Hepatocyte (in vitro differentiated cells): Measurements from ENCODE around the gene TSKS. TPM values are rescaled to one million over a fixed set of nuclear protein-coding genes. Genes with fewer than 3 reads are reported as not detected.

Experiments
- DNase-seq: peaks from one replicate; pipeline ENCODE4 v3.0.0-alpha.2; 2016; ENCODE audit warnings: low spot score
- H2AFZ ChIP-seq: fragments of 200-600 bp; sonication (generic); 2 replicates; pipeline ENCODE4 v1.6.0; 2016; ENCODE audit warnings: antibody characterized with exemption, mild to moderate bottlenecking
- H3K27ac ChIP-seq: fragments of 200-600 bp; sonication (generic); 2 replicates; pipeline ENCODE4 v1.5.1; 2016; ENCODE audit warnings: mild to moderate bottlenecking
- H3K27me3 ChIP-seq: fragments of 200-600 bp; sonication (generic); 2 replicates; pipeline ENCODE4 v1.6.1; 2016
- H3K36me3 ChIP-seq: fragments of 200-600 bp; sonication (generic); replicated peaks from 2 replicates; pipeline ENCODE4 v1.5.1; 2016; ENCODE audit warnings: low read depth; ENCODE audit not compliant: insufficient read depth
- H3K4me1 ChIP-seq: fragments of 200-600 bp; sonication (generic); 2 replicates; pipeline ENCODE4 v1.5.1; 2016; ENCODE audit warnings: mild to moderate bottlenecking, moderate library complexity; ENCODE audit not compliant: insufficient read depth
- H3K4me2 ChIP-seq: fragments of 200-600 bp; sonication (generic); 2 replicates; pipeline ENCODE4 v1.6.0; 2016
- H3K4me3 ChIP-seq: fragments of 200-600 bp; sonication (generic); 2 replicates; pipeline ENCODE4 v1.5.1; 2016; ENCODE audit warnings: mild to moderate bottlenecking
- H3K79me2 ChIP-seq: fragments of 200-600 bp; sonication (generic); 2 replicates; pipeline ENCODE4 v1.6.0; 2017; ENCODE audit warnings: mild to moderate bottlenecking
- H3K9me2 ChIP-seq: fragments of 200-600 bp; sonication (generic); replicated peaks from 2 replicates; pipeline ENCODE4 v1.6.0; 2017; ENCODE audit warnings: mild to moderate bottlenecking; ENCODE audit not compliant: insufficient read depth
- H3K9me3 ChIP-seq: fragments of 200-600 bp; sonication (generic); 2 replicates; pipeline ENCODE4 v1.5.1; 2016; ENCODE audit warnings: low read depth, mild to moderate bottlenecking
- H4K20me1 ChIP-seq: fragments of 200-600 bp; sonication (generic); 2 replicates; pipeline ENCODE4 v1.6.0; 2016; ENCODE audit warnings: mild to moderate bottlenecking; ENCODE audit not compliant: insufficient read depth, poor library complexity, severe bottlenecking
- EZH2 ChIP-seq: fragments of 200-600 bp; sonication (generic); IDR thresholded peaks from 2 replicates; pipeline ENCODE4 v1.6.1; 2016; ENCODE audit warnings: antibody characterized with exemption, mild to moderate bottlenecking, borderline replicate concordance
- EZH2phosphoT487 ChIP-seq: fragments of 200-600 bp; sonication (generic); IDR thresholded peaks from one replicate; pipeline ENCODE4 v1.6.1; 2018; ENCODE audit warnings: antibody characterized with exemption, mild to moderate bottlenecking, low read depth, moderate library complexity; ENCODE audit not compliant: unreplicated experiment, severe bottlenecking
- WGBS: methylation state at CpG from one replicate; pipeline ENCODE4 v1.1.6; 2016; ENCODE audit warnings: low lambda C conversion rate; ENCODE audit errors: missing lambda C conversion rate; 5-methylcytosine and 5-hydroxymethylcytosine counted together
- polyA plus RNA-seq: library from polyadenylated mRNA; unstranded; fragments of >200 nt; fragmentation: Nextera tagmentation; extraction: Ambion mirVana; gene quantifications from 2 replicates; pipeline ENCODE4 v1.2.1, GENCODE V29; 2016
- total RNA-seq: library from RNA; depleted of rRNA; stranded (reverse); fragments of >200 nt; gene quantifications from 2 replicates; pipeline ENCODE4 v1.2.3, GENCODE V29; 2014
- TF ChIP-seq, protein P1 (sequence below): fragments of 200-600 bp; sonication (generic); IDR thresholded peaks from 2 replicates; pipeline ENCODE4 v1.5.1; 2016; ENCODE audit warnings: antibody characterized with exemption, mild to moderate bottlenecking; ENCODE audit not compliant: poor library complexity

Gene TSKS
- total and polyA plus RNA-seq, 2 experiments from 2014 or later, result not detected

DNA sequence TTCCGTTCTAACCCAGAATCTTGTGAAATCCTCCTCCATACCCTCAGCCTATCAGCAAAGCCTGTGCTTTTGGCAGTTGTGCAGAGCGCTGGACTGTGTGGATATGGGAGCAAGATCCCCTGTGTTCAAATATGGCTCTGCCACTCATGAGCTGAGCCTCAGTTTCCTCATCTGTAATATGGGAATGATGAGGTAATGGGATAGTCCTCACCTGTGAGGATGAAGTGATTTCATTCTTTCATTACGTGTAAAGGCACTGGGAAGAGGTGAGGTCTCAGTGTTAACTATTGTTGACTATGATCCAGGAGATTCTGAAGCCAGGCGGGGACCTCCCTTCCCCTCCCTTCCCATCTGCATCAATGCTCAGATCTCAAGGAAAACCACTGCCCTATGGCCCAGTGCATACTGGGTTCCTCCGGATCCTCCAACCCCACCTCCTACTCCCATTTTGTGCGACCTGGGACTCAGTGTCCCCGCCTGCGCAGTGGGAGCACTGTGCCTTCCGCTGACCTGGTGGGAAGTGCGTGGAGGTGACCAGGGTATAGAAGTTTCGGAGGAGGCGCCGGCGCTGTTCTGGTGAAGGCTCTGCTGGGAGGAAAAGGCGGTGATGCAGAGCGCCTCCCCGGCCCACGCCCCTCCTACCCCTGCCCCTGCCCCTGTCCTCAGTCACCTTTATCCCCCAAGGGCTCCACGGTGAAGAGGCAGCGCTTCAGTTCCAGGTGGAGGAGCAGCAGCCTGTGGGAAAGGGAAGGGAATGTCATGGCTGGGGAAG, 45.0 kb upstream of the TSKS start:
- Histone ChIP-seq H3K9me2 (no peaks in the 10 kb centered on the region), H2AFZ (no peak overlapping the region), H3K4me3 (no peak overlapping the region), H4K20me1 (no peaks in the 10 kb centered on the region), H3K79me2 (no peaks in the 10 kb centered on the region), H3K4me1 (peaks cover 11% of the 10 kb centered on the region), H3K4me2 (peak overlapping the region; percentile 98), H3K36me3 (no peaks in the 10 kb centered on the region), H3K9me3 (no peaks in the 10 kb centered on the region), H3K27me3 (no peaks in the 10 kb centered on the region), H3K27ac (peak overlapping the region; percentile 46)
- DNase-seq, result no peak
- WGBS, result 85% methylated on average over 19 of the region's 20 CpGs
- TF ChIP-seq, protein P1, sequence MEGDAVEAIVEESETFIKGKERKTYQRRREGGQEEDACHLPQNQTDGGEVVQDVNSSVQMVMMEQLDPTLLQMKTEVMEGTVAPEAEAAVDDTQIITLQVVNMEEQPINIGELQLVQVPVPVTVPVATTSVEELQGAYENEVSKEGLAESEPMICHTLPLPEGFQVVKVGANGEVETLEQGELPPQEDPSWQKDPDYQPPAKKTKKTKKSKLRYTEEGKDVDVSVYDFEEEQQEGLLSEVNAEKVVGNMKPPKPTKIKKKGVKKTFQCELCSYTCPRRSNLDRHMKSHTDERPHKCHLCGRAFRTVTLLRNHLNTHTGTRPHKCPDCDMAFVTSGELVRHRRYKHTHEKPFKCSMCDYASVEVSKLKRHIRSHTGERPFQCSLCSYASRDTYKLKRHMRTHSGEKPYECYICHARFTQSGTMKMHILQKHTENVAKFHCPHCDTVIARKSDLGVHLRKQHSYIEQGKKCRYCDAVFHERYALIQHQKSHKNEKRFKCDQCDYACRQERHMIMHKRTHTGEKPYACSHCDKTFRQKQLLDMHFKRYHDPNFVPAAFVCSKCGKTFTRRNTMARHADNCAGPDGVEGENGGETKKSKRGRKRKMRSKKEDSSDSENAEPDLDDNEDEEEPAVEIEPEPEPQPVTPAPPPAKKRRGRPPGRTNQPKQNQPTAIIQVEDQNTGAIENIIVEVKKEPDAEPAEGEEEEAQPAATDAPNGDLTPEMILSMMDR, result no peak
- no peak for TF ChIP-seq EZH2
- no peak for TF ChIP-seq EZH2phosphoT487

DNA sequence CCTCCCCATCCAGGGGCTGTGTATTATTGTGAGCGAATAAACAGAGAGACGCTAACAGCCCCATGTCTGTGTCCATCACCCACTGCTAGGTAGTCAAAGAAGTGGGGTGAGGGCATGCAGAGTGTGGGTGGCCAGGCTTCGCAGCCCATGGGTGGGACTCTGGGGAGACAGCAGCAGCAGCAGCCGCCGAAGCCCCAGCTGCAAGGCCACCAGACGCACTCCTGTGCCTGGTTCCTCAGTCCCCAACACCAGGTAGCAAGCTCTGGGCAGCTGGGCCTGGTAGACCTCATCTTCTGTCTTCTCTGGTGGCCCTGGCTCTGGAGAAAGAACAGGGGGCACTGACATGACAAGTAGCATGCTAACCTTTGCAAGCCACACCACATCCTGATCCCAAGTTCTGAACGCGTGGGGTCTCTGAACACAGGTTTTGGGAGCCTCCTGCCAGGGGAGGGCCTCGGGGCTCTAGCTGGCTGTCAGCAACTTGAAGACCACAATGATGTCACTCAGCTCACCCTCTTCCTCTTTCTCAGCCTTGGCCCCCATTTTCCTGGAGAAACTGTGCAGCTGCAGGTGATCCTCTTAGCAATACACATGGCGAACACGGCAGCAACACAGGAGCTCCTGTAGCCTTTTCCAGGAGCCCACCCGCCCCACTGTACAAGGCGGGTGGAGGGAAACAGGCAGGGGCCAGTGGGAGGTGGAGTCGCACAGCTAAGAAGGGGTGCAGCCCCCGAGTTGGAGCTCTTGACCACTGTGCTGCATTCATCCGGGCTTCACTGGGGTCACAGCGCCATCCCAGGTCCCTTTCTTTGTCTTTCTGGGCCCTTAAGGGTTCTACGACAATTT, 44.2 kb upstream of the TSKS start:
- no peak overlapping the region for H3K4me2 ChIP-seq
- DNase-seq, result no peak
- TF ChIP-seq EZH2phosphoT487, result no peak
- TF ChIP-seq, protein P1, result no peak
- no peak for TF ChIP-seq EZH2
- WGBS, result 95% methylated on average over 16 of the region's 18 CpGs
- no peak overlapping the region for H2AFZ ChIP-seq
- H3K9me3 ChIP-seq, result no peaks in the 10 kb centered on the region
- H3K27me3 ChIP-seq, result no peaks in the 10 kb centered on the region
- no peaks in the 10 kb centered on the region for H3K36me3 ChIP-seq
- no peak overlapping the region for H3K27ac ChIP-seq
- no peaks in the 10 kb centered on the region for H3K79me2 ChIP-seq
- no peak overlapping the region for H3K4me3 ChIP-seq
- no peaks in the 10 kb centered on the region for H4K20me1 ChIP-seq
- H3K4me1 ChIP-seq, result peaks cover 11% of the 10 kb centered on the region
- H3K9me2 ChIP-seq, result no peaks in the 10 kb centered on the region

DNA sequence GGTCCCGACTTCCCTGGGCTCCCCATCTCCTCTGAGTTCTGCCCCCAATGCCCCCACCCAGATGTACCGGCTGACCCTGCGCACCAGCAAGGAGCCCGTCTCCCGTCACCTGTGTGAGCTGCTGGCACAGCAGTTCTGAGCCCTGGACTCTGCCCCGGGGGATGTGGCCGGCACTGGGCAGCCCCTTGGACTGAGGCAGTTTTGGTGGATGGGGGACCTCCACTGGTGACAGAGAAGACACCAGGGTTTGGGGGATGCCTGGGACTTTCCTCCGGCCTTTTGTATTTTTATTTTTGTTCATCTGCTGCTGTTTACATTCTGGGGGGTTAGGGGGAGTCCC, 43.5 kb upstream of the TSKS start:
- Histone ChIP-seq H4K20me1 (no peaks in the 10 kb centered on the region), H3K4me2 (no peak overlapping the region), H3K4me1 (peaks cover 11% of the 10 kb centered on the region), H3K79me2 (no peaks in the 10 kb centered on the region), H3K27ac (no peak overlapping the region), H2AFZ (no peak overlapping the region), H3K9me2 (no peaks in the 10 kb centered on the region), H3K36me3 (no peaks in the 10 kb centered on the region), H3K4me3 (no peak overlapping the region), H3K9me3 (no peaks in the 10 kb centered on the region), H3K27me3 (no peaks in the 10 kb centered on the region)
- no peak for TF ChIP-seq EZH2
- TF ChIP-seq, protein P1, result no peak
- no peak for TF ChIP-seq EZH2phosphoT487
- peak; percentile 9 for DNase-seq
- WGBS, result 86% methylated on average over 8 of the region's 8 CpGs
